ENCODE measurements around the gene RPS21. TPM values are rescaled to one million over a fixed set of nuclear protein-coding genes. Genes with fewer than 3 reads are reported as not detected.
A peak's percentile ranks its signal among the peaks of the same experiment; 100 is the strongest.

Gene RPS21
- total RNA-seq, 1 donor from 2014 or later: 1,828 TPM

- intact Hi-C loops (cut with DNase I): loop anchor here (10.0 kb wide), 1 partner anchor 339 kb away; the partner anchor contains the start of gene TAF4
- H3K27me3 ChIP-seq: no peaks in the 10 kb centered on the region
- H3K36me3 ChIP-seq: no peaks in the 10 kb centered on the region
- H3K27ac ChIP-seq: no peak overlapping the region
- no peaks in the 10 kb centered on the region for H3K9me3 ChIP-seq
- TF ChIP-seq CTCF (IDR thresholded peaks at IDR 0.05): no peak
- DNase-seq (ENCODE audit: low spot score in 2 of 2): no peak
- peaks cover 10 to 20% of the 10 kb centered on the region in 2 donors for H3K4me1 ChIP-seq
- no peak overlapping the region for H3K4me3 ChIP-seq
Measured at GRCh38 chr20:62403331-62403730, 16.4 kb downstream of the RPS21 start.

GRCh38 chr20:62404112-62404665 lies 17.3 kb downstream of the RPS21 start:
- DNase-seq (ENCODE audit: low spot score in 2 of 2): no peak
- H3K9me3 ChIP-seq: no peaks in the 10 kb centered on the region
- peaks cover 10 to 20% of the 10 kb centered on the region in 2 donors for H3K4me1 ChIP-seq
- no peak for TF ChIP-seq CTCF (IDR thresholded peaks at IDR 0.05)
- no peaks in the 10 kb centered on the region for H3K27me3 ChIP-seq
- no peak overlapping the region for H3K4me3 ChIP-seq
- intact Hi-C loops (cut with DNase I): loop anchor here (10.0 kb wide), 1 partner anchor 339 kb away; the partner anchor contains the start of gene TAF4
- H3K36me3 ChIP-seq: no peaks in the 10 kb centered on the region
- H3K27ac ChIP-seq: no peak overlapping the region

DNA sequence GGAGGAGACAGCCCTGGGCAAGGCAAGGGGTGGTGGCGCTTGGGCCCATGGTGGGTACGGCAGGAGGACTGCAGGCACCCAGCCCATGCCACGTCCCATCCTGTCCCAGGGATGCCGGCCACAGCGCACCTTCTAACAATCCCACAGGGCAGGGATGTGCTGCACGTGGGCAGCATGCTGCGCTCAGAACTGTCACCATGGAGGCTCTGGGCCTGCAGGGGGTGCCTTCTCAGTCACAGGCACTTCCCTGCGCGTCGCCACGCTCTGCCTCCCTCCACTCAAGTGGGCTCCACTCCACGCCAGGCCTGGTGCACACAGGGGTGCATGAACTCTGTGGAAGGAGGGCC lies 17.8 kb downstream of the RPS21 start:
- Histone ChIP-seq H3K27ac (no peak overlapping the region), H3K9me3 (no peaks in the 10 kb centered on the region), H3K36me3 (no peaks in the 10 kb centered on the region), H3K4me1 (peaks cover 10 to 20% of the 10 kb centered on the region in 2 donors), H3K27me3 (no peaks in the 10 kb centered on the region), H3K4me3 (no peak overlapping the region)
- no peak for DNase-seq (ENCODE audit: low spot score in 2 of 2)
- TF ChIP-seq CTCF (IDR thresholded peaks at IDR 0.05): no peak
- intact Hi-C loops (cut with DNase I): loop anchor here (1.0 to 10.0 kb wide), 5 partner anchors 102 to 388 kb away; partner anchors contain the start of genes ADRM1, MTG2, OSBPL2 and TAF4

- peak overlapping the region; percentile 31 to 48 for H3K27ac ChIP-seq
- DNase-seq (ENCODE audit: low spot score in 2 of 2): no peak
- intact Hi-C loops (cut with DNase I): loop anchor here (1.0 to 10.0 kb wide), 5 partner anchors 103 to 387 kb away; partner anchors contain the start of genes ADRM1, MTG2, OSBPL2 and TAF4
Measured at GRCh38 chr20:62405108-62405980, 18.4 kb downstream of the RPS21 start.

More at GRCh38 chr20:62405108-62405980, 18.4 kb downstream of the RPS21 start:
- peak; percentile 45 to 60 (median 54) for TF ChIP-seq CTCF (IDR thresholded peaks at IDR 0.05)
- peaks cover 10 to 24% of the 10 kb centered on the region in 2 donors for H3K4me1 ChIP-seq
- peak overlapping the region in 1 of 2 donors; percentile 81 for H3K4me3 ChIP-seq
- H3K36me3 ChIP-seq: no peaks in the 10 kb centered on the region
- H3K9me3 ChIP-seq: no peaks in the 10 kb centered on the region
- H3K27me3 ChIP-seq: no peaks in the 10 kb centered on the region
